AG04450 (cell line): ENCODE measurements around the gene EPHB2. TPM values are rescaled to one million over a fixed set of nuclear protein-coding genes. Genes with fewer than 3 reads are reported as not detected.

Source experiments
- CTCF ChIA-PET: fragments of 300-600, 350-600 bp; formaldehyde crosslinking; extraction: SDS; loops from one replicate; lab custom pipeline; 2022; ENCODE audit warnings: antibody characterized with exemption, inconsistent platforms; lab: Charles Lee
- POLR2A ChIA-PET: fragments of 350-600 bp; formaldehyde crosslinking; extraction: SDS; loops from one replicate; lab custom pipeline; 2021; ENCODE audit warnings: antibody characterized with exemption, inconsistent platforms; lab: Yijun Ruan, JAX
- DNase-seq: peaks from one replicate; pipeline ENCODE4 v3.0.0-alpha.2; 2011; ENCODE audit warnings: low read depth, low spot score
- H3K27ac ChIP-seq: one replicate; pipeline ENCODE4 v1.5.1; 2012; ENCODE audit warnings: low read depth, low read length, control low read depth
- H3K27me3 ChIP-seq: one replicate; pipeline ENCODE4 v1.6.0; 2012; ENCODE audit warnings: low read length; ENCODE audit not compliant: control insufficient read depth, insufficient read depth
- H3K4me3 ChIP-seq: 2 replicates; pipeline ENCODE4 v1.5.1; 2011; ENCODE audit warnings: mild to moderate bottlenecking, low read depth, low read length, control low read depth
- H3K9me3 ChIP-seq: 2 replicates; pipeline ENCODE4 v1.5.1; 2012; ENCODE audit warnings: low read length; ENCODE audit not compliant: control insufficient read depth, insufficient read depth
- CTCF ChIP-seq: IDR thresholded peaks from 2 replicates; pipeline ENCODE4 v1.5.1; 2011; ENCODE audit warnings: low read depth, low read length, control low read depth, inconsistent platforms
- polyA plus RNA-seq: library from polyadenylated mRNA; depleted of rRNA; stranded (reverse); fragments of >200 nt; gene quantifications from 2 replicates; pipeline ENCODE4 v1.2.3, GENCODE V29; 2011

EPHB2 gene
- polyA plus RNA-seq, 1 experiment = 30.9 TPM

DNA sequence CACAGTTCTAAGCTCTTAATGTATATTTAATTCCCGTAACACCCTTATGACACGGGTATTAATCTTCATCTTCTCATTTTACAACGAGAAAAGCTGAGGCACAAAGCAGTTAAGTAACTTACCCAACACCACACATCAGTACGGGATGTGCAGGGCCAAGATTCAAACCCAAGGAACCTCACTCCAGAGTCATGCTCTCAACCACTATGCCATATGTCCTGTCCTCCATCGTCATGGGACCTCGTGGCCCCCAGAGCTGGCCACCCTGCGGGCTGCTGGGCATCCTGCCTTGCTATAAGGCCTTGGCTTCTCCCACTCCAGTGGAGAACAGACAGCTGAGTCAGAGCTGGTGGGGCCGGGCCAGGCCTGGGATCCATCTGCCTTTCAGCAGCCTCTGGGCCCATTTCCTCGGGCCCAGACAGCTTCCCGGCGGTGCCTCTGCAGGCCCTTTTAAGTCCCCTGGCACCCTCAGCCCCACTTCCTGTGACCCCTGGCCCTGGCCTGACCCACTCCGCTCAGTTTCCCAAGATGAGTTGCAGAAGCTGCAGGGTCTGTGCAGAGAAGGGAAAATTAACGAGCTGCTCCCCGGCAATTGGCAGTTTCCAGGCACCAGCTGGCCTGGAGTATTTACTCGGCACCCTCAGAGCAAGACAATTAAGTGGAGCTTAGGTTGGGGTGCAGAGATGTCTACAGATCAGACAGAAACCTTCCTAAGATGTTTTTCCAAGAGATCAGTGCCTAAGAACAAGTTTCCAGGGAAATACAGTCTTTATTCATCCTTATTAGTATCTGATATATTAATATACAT is 98.2 kb downstream of the EPHB2 start:
- Histone ChIP-seq H3K9me3 (no peaks in the 10 kb centered on the region; the same call in 1 of the 2 replicates), H3K27me3 (no peaks in the 10 kb centered on the region), H3K4me3 (no peak overlapping the region), H3K27ac (peak overlapping the region; percentile 77)
- TF ChIP-seq CTCF = no peak
- POLR2A ChIA-PET = interaction anchor here (0.6 to 1.8 kb wide), 7 partner anchors 13 to 121 kb away, joined by 3 to 10 read pairs (median 3); no protein-coding TSS in a partner anchor
- CTCF ChIA-PET = interaction anchor here (0.7 to 2.9 kb wide), 3 partner anchors 53 to 439 kb away, joined by 3 to 10 read pairs (median 7); no protein-coding TSS in a partner anchor
- DNase-seq = peak; percentile 37

GRCh38 chr1:22809783-22810182 is 99.1 kb downstream of the EPHB2 start:
- Histone ChIP-seq H3K9me3 (no peaks in the 10 kb centered on the region; the same call in 1 of the 2 replicates), H3K27ac (no peak overlapping the region), H3K4me3 (no peak overlapping the region), H3K27me3 (no peaks in the 10 kb centered on the region)
- TF ChIP-seq CTCF = no peak
- DNase-seq = no peak
- ChIA-PET POLR2A (interaction anchor here (0.9 kb wide), 1 partner anchor 19 kb away, joined by 4 read pairs; no protein-coding TSS in a partner anchor), CTCF (interaction anchor here (2.0 to 2.9 kb wide), 2 partner anchors 52 to 105 kb away, joined by 7 to 10 read pairs; no protein-coding TSS in a partner anchor)

DNA sequence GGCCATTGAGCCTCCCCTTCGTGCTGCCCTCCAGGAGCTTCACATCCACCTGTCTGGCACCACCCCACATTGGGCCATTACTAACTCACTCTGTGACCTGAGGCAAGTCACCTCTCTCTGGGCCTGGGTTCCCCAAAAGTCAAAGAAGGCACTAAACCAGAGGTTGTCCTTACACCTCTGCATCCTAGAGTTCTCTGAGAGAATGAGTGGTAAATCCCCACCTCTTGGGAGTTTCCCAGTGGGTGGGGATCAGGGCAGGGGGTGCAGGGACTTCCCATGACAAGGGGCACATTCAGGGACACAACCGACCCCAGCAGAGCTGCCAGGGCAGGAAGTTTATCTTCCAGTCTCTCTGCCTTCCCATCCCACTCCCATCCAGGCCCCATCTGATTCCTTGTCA is 99.7 kb downstream of the EPHB2 start:
- Histone ChIP-seq H3K9me3 (no peaks in the 10 kb centered on the region; the same call in 1 of the 2 replicates), H3K27me3 (no peaks in the 10 kb centered on the region), H3K27ac (no peak overlapping the region), H3K4me3 (no peak overlapping the region)
- no peak for TF ChIP-seq CTCF
- ChIA-PET POLR2A (no interaction called here), CTCF (interaction anchor here (2.9 kb wide), 1 partner anchor 51 kb away, joined by 10 read pairs; no protein-coding TSS in a partner anchor)
- DNase-seq = no peak

- Histone ChIP-seq H3K27me3 (no peaks in the 10 kb centered on the region), H3K9me3 (no peaks in the 10 kb centered on the region; the same call in 1 of the 2 replicates), H3K4me3 (no peak overlapping the region), H3K27ac (no peak overlapping the region)
- TF ChIP-seq CTCF = no peak
- no peak for DNase-seq
- POLR2A ChIA-PET = no interaction called here
- CTCF ChIA-PET = interaction anchor here (0.9 kb wide), 1 partner anchor 108 kb away, joined by 3 read pairs; no protein-coding TSS in a partner anchor
Observed at GRCh38 chr1:22812092-22812880, 101.6 kb downstream of the EPHB2 start.
